Endodermal cell (in vitro differentiated cells): ENCODE results near the gene ENGASE. TPM values are rescaled to one million over a fixed set of nuclear protein-coding genes. Genes with fewer than 3 reads are reported as not detected.

Experiments
- DNase-seq: peaks from one replicate; pipeline ENCODE4 v3.0.0-alpha.2; 2017
- H3K27ac ChIP-seq: 2 replicates; pipeline ENCODE4 v1.5.1; 2013; ENCODE audit warnings: mild to moderate bottlenecking, low read depth, low read length, moderate library complexity
- H3K27me3 ChIP-seq: 2 replicates; pipeline ENCODE4 v1.6.1; 2013; ENCODE audit warnings: mild to moderate bottlenecking, low read length, moderate library complexity; ENCODE audit not compliant: insufficient read depth, control insufficient read depth, poor library complexity, severe bottlenecking
- H3K36me3 ChIP-seq: 2 replicates; pipeline ENCODE4 v1.7.0; 2013; ENCODE audit warnings: mild to moderate bottlenecking, low read length, moderate library complexity; ENCODE audit not compliant: control insufficient read depth, insufficient read depth
- H3K4me1 ChIP-seq: one replicate; pipeline ENCODE4 v1.7.0; 2013; ENCODE audit warnings: low read length; ENCODE audit not compliant: control insufficient read depth, insufficient read depth
- H3K4me3 ChIP-seq: 2 replicates; pipeline ENCODE4 v1.5.1; 2013; ENCODE audit warnings: mild to moderate bottlenecking, low read length, moderate library complexity
- H3K9ac ChIP-seq: 2 replicates; pipeline ENCODE4 v1.6.1; 2013; ENCODE audit warnings: mild to moderate bottlenecking, low read length, moderate library complexity; ENCODE audit not compliant: poor library complexity, severe bottlenecking; ENCODE audit errors: extremely low read depth
- H3K9me3 ChIP-seq: 2 replicates; pipeline ENCODE4 v1.6.1; 2013; ENCODE audit warnings: mild to moderate bottlenecking, low read length, moderate library complexity; ENCODE audit not compliant: control insufficient read depth
- H3K27ac Mint-ChIP-seq: 2 replicates; pipeline ENCODE4 v1.8.0; 2020; ENCODE audit warnings: mixed read lengths
- H3K27me3 Mint-ChIP-seq: 2 replicates; pipeline ENCODE4 v1.8.0; 2021; ENCODE audit warnings: mild to moderate bottlenecking, mixed read lengths; ENCODE audit not compliant: insufficient read depth
- H3K36me3 Mint-ChIP-seq: 2 replicates; pipeline ENCODE4 v1.8.0; 2020; ENCODE audit warnings: low read depth, mixed read lengths
- H3K4me1 Mint-ChIP-seq: 2 replicates; pipeline ENCODE4 v1.8.0; 2020; ENCODE audit warnings: mixed read lengths
- H3K4me3 Mint-ChIP-seq: 2 replicates; pipeline ENCODE4 v1.8.0; 2020; ENCODE audit warnings: mild to moderate bottlenecking, moderate library complexity, mixed read lengths
- H3K9me3 Mint-ChIP-seq: 2 replicates; pipeline ENCODE4 v1.8.0; 2020; ENCODE audit warnings: mild to moderate bottlenecking, mixed read lengths
- CTCF ChIP-seq: fragments of 200-600 bp; sonication (generic); conservative IDR thresholded peaks from 2 replicates; pipeline ENCODE4 v1.5.0; 2021; ENCODE audit warnings: antibody characterized with exemption, mild to moderate bottlenecking
- WGBS, 2 experiments: methylation state at CpG; one replicate each; pipeline versions ENCODE4 v1.1.5 to v1.1.7; 2013; ENCODE audit warnings: missing lambda C conversion rate in 2 of 2, mixed read lengths in 1 of 2; ENCODE audit not compliant: insufficient coverage in 1 of 2, insufficient read length in 1 of 2; 5-methylcytosine and 5-hydroxymethylcytosine counted together
- total RNA-seq, 2 donors: library from RNA; stranded (reverse); fragmentation: NEBNext Ultra II Directional in 1 of 2; extraction: Animal tissue kit (Norgen Biotek cat#: 25700) in 1 of 2; gene quantifications; 2 replicates in 1 of 2; 3 replicates in 1 of 2; pipeline ENCODE4 v1.2.1, GENCODE V29; 2021

The ENGASE gene
- total RNA-seq, 2 donors from 2014 or later, result 40.8 to 42.0 TPM

DNA sequence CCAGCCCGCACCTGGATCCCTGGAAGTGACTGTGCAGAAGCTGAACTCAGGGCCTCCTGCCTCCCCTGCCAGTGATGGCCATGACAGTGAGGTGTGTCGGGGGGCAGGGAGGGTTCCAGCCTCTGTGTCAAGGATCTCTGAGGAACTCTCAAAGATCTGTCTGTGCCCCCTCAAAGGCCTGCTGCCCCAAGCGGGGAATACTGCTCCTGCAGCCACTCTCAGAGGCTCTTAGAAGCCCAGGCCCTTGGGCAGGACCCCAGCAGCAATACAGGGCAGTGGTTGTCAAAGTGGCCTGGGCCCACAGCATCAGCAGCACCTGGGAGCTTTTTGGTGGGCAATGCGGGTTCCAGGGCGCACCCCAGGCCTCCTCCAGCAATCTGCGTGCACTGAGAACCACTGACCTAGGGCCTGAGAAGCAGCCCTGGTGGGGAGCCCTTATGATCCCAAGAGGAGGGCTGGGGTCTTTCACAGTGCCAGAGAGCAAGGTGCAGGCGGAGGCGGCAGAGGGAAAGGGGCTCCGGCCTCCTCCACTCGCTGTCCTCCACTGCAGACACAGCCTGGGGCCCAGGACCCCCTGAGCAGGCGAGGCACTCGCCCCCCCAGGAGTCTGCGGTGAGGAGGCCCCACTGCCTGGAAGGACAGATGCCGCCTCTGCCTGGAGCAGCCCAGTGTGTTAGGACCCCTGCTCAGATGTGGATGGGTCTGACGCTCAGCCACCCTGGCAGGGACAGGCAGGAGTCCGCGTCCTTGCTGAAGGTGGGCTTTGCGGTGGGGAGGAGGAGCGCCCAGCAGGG, 42.1 kb downstream of the ENGASE start:
- H3K4me3 Mint-ChIP-seq, result no peak overlapping the region
- H3K27ac Mint-ChIP-seq, result no peak overlapping the region
- H3K36me3 Mint-ChIP-seq, result no peaks in the 10 kb centered on the region
- H3K9ac ChIP-seq, result no peak overlapping the region
- no peaks in the 10 kb centered on the region for H3K27me3 Mint-ChIP-seq
- peaks cover 6% of the 10 kb centered on the region for H3K4me1 ChIP-seq
- H3K9me3 ChIP-seq, result no peaks in the 10 kb centered on the region
- DNase-seq, result no peak
- H3K4me3 ChIP-seq, result no peak overlapping the region
- peaks cover 2% of the 10 kb centered on the region for H3K4me1 Mint-ChIP-seq
- WGBS, 2 experiments, result 90 to 93% methylated on average over 13 to 19 of the region's 19 CpGs
- no peak for TF ChIP-seq CTCF
- H3K27me3 ChIP-seq, result no peaks in the 10 kb centered on the region
- H3K27ac ChIP-seq, result no peak overlapping the region
- H3K9me3 Mint-ChIP-seq, result no peaks in the 10 kb centered on the region
- H3K36me3 ChIP-seq, result no peaks in the 10 kb centered on the region

DNA sequence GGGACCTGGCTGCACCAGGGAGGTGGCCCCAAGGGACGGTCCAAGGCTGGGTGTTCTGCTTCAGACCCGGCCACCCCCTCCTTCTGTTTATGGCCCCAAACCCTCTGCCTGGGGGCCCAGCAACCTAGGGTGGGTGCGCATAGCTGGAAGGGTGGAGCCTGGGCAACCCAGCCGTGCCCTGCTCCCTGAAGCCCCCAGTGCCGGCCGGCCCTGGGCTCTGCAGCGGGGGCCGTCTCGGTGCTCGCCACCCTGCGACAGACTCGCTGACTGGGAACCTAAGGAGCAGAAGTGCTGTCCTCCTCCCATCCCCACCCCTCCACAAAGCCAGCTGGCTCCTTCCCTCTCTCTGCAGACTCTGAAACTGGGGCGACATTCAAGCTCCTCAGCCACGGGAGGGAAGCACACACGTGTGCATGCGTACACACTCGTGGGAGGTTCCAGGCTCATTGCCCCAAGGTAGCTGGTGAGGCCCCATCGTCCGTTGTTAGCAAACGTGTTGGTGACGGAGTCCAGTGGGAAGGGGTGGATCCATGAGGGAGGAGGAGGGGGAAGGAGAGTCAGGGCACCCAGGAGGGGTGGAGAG, 43.4 kb downstream of the ENGASE start:
- 91 to 93% methylated on average over 11 to 21 of the region's 21 CpGs for WGBS, 2 experiments
- H3K9me3 Mint-ChIP-seq, result no peaks in the 10 kb centered on the region

GRCh38 chr17:79118924-79119323, 44.3 kb downstream of the ENGASE start:
- Mint-ChIP-seq H3K9me3 (no peaks in the 10 kb centered on the region), H3K4me3 (no peak overlapping the region), H3K36me3 (no peaks in the 10 kb centered on the region), H3K4me1 (peaks cover 2% of the 10 kb centered on the region), H3K27ac (no peak overlapping the region), H3K27me3 (no peaks in the 10 kb centered on the region)
- Histone ChIP-seq H3K4me1 (peaks cover 6% of the 10 kb centered on the region), H3K27me3 (no peaks in the 10 kb centered on the region), H3K9me3 (no peaks in the 10 kb centered on the region), H3K27ac (no peak overlapping the region), H3K4me3 (no peak overlapping the region), H3K9ac (no peak overlapping the region), H3K36me3 (no peaks in the 10 kb centered on the region)
- TF ChIP-seq CTCF, result no peak
- no peak for DNase-seq
- WGBS, 2 experiments, result 91 to 100% methylated on average over 3 of the region's 4 CpGs

More for the DNA sequence above, 43.4 kb downstream of the ENGASE start:
- peaks cover 2% of the 10 kb centered on the region for H3K4me1 Mint-ChIP-seq
- no peaks in the 10 kb centered on the region for H3K27me3 Mint-ChIP-seq
- Histone ChIP-seq H3K9ac (no peak overlapping the region), H3K4me3 (no peak overlapping the region), H3K4me1 (peaks cover 6% of the 10 kb centered on the region), H3K27me3 (no peaks in the 10 kb centered on the region), H3K27ac (no peak overlapping the region), H3K36me3 (no peaks in the 10 kb centered on the region), H3K9me3 (no peaks in the 10 kb centered on the region)
- DNase-seq, result no peak
- no peaks in the 10 kb centered on the region for H3K36me3 Mint-ChIP-seq
- H3K27ac Mint-ChIP-seq, result no peak overlapping the region
- H3K4me3 Mint-ChIP-seq, result no peak overlapping the region
- no peak for TF ChIP-seq CTCF
